ENCODE measurements around the gene PCF11. TPM values are rescaled to one million over a fixed set of nuclear protein-coding genes. Genes with fewer than 3 reads are reported as not detected.

Gene PCF11
- 94.4 TPM for total RNA-seq

GRCh38 chr11:83156996-83157593 is at the start of gene PCF11:
Gene PCF11, plus strand, starts transcription at chr11:83157131. Its CDS starts 309 bp downstream, at chr11:83157440.

DNA sequence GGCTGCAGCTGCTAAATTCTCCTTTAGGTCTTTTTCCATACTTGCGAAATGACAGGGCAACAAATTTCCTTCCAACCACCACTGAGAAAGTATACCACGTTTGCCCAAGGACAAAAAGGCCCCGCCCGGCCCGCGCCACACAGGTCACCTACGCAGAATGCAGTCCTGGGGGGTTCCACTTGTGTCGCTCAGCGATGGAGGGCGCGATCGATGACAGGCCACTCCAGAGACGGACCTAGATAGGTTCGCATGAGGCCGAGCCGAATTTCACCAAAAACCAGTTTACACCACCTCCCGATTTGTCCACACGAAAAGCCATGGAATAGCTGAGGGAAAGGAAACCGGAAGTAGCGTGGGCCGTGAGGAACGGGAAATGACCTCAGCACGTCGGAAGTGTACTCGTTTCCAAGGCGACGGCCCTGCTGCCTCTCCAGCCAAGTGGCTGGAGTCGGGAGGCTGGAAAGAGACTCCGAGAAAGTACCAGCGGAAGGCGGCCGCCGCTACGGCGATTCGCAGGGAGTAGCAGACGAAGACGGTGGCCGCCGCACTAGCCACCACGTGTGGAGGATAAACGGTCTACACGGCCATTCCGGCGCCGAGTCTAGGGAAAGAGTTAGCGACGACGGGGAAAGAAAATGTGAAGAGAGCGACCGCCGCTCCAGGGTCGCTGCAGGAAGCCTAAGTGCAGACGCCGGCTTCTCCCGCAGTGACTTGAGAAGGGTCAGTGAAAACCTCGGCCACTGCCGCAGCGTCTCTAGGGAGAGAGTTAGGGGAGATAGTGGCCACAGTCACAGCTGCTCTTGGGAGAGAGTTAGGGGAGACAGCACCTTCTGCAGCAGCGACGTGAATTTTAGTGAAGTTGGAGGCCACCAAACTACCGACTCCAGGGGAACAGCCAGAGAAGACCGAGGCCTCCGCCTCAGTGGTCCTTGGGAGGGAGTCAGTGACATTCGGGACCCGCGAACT is 36.7 kb downstream of the PCF11 start, which contains the start of gene ANKRD42:
ANKRD42 (plus strand) TSS at position 398 of the 966 bp plus-strand sequence. CDS start 959 bp downstream, outside the sequence.

Other genes starting within 250 kb of the PCF11 start
- gene RAB30, start 85.2 kb upstream of the PCF11 start, total RNA-seq, result 70.5 TPM
- gene ANKRD42, start 36.6 kb downstream of the PCF11 start, total RNA-seq, result 14.7 TPM
- 74.0 TPM for gene CCDC90B, start 129.2 kb downstream of the PCF11 start, total RNA-seq

All from camera-type eye (tissue), 1 donor.